Posterior cingulate gyrus (tissue), 11 donors: Measurements from ENCODE around the gene COL15A1.

Experiments
- DNase-seq, 10 donors: peaks; one replicate each; pipeline versions ENCODE4 v3.0.0 to v3.0.0-alpha.2; 2020 to 2021; ENCODE audit warnings: mixed read lengths in 3 of 10
- intact Hi-C: fragments of 100-400 bp; cut with DNase I; formaldehyde crosslinking; loops from one replicate; pipeline ENCODE4 v1.15.1; 2023

The COL15A1 gene

DNA sequence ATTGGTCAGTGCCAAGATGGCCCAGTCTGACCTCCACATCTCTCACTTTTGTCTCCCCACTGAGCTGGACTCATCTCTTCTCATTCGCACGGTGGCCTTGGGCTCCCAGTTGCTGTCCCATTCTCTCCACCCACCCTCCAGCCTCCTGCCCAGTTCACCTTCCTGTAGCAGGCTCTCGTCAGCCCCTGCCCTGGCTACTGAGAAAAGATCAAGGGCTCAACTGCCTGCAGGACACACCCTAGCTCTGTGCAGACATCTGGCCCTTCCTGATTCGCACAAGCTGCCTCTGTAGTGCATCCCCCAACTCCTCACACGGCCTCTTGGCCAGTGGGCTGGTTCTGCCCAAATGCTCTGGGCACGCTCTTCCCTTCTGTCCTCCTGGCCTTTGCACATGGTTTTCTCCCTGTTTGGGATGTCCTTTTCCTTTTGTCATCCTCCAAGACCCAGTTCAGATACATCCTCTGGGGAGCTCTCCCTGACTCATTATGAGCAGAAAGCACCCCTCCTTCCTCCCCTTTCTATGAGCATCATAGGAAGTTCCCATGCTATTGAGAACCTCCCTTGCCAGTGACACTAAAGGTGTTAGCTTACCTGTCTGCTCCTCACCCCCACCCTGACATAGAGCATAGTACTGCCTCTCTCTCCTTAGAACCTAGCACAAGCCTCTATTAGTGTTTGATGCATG lies 82.7 kb downstream of the COL15A1 start:
- intact Hi-C loops = no loop called here
- DNase-seq = peak in 1 of 10 donors; percentile 29

DNA sequence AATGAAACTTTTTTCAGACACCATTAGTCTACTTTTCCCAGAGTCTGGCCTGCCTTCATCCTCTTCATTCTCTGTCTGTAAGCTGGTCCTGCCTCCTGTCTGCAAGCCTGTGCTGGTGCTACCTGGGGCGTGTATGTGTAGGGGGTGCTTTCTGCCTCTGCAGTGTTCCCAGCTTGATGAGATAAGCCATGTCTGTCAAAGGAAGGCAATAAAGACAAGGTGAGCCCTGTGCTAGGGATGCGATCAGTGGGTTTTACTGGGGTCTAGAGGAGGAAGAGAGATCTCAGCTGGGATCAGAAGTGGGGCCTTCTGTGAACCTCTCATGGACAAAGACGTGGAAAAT lies 83.2 kb downstream of the COL15A1 start:
- intact Hi-C loops = no loop called here
- DNase-seq = peak in 1 of 10 donors; percentile 24

GRCh38 chr9:99027443-99027842 lies 83.7 kb downstream of the COL15A1 start:
- DNase-seq = no peak
- intact Hi-C loops = no loop called here

- no peak for DNase-seq
- intact Hi-C loops = no loop called here
Measured at GRCh38 chr9:99029083-99029645, 85.5 kb downstream of the COL15A1 start.

- DNase-seq = no peak
- intact Hi-C loops = no loop called here
Measured at GRCh38 chr9:99030092-99030511, 86.4 kb downstream of the COL15A1 start.

- intact Hi-C loops = no loop called here
- no peak for DNase-seq
Measured at GRCh38 chr9:99030610-99031109, 87.0 kb downstream of the COL15A1 start.

DNA sequence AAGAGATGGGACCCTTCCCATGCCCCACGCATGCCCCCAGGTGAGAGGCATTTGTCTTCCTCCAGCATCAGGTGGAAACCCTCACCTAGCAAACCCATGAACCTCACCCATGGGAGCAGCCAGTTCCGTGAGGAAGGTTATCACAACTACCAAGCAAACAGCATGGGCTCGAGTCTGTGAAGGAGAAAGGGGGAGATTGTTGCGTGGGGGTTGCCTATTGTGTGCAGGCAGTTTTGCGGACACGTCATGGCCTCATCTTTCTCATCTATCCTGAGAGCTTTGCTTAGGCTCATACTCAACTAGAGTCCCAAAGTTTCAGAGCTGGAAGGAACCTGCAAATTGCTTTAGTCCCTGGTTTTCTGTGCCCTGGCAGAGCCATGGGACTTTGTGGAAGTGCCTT lies 87.6 kb downstream of the COL15A1 start:
- DNase-seq = no peak
- intact Hi-C loops = no loop called here

- intact Hi-C loops = no loop called here
- DNase-seq = no peak
Measured at GRCh38 chr9:99031994-99032393, 88.3 kb downstream of the COL15A1 start.

DNA sequence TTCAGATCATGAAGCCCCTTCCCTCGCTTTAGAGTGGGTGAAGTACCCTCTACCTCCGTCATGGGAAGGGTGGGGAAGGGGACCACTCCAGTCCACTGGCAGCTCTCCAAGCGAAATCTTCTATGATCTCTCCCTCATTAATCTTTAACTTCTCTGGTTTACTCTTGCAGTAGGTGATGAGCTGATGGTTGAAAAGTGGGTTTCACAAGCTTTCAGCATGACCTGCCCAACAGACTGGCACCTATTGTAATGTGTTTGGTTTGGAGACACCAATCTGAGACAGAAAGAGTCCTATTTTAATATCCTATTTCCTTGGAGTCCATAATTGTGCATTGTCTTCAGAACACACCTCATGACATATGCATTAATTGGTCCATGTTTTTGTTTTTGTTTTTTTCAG lies 90.4 kb downstream of the COL15A1 start:
- DNase-seq = peak in 1 of 10 donors; percentile 1
- intact Hi-C loops = no loop called here

DNA sequence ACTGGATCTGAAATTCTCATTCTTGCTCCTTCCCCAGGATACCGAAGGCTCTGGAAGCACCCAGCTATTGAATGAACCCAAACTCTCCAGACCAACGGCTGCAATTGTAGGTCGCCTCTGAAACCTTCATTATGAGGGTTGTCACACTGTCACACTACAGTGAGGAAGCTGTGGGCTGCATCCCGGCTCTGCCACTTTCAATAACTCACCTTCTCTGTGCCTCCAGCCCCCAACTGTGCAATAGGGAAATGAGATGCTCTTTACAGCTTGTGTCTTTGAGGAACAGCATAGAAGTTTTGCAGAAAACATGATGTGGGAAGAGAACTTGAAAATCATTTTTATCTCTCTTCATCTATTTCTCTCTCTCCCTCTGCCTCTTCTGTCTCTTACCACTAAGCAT lies 91.6 kb downstream of the COL15A1 start:
- peak in 1 of 10 donors; percentile 2 for DNase-seq
- intact Hi-C loops = no loop called here

GRCh38 chr9:99037769-99038483 lies 94.2 kb downstream of the COL15A1 start:
- DNase-seq = peak in 1 of 10 donors; percentile 27
- intact Hi-C loops = no loop called here

- intact Hi-C loops = no loop called here
- peak in 1 of 10 donors; percentile 75 for DNase-seq
Measured at GRCh38 chr9:99038484-99038820, 94.7 kb downstream of the COL15A1 start.

GRCh38 chr9:99039505-99040182 lies 95.9 kb downstream of the COL15A1 start:
- DNase-seq = peak in 1 of 10 donors; percentile 48
- intact Hi-C loops = no loop called here

DNA sequence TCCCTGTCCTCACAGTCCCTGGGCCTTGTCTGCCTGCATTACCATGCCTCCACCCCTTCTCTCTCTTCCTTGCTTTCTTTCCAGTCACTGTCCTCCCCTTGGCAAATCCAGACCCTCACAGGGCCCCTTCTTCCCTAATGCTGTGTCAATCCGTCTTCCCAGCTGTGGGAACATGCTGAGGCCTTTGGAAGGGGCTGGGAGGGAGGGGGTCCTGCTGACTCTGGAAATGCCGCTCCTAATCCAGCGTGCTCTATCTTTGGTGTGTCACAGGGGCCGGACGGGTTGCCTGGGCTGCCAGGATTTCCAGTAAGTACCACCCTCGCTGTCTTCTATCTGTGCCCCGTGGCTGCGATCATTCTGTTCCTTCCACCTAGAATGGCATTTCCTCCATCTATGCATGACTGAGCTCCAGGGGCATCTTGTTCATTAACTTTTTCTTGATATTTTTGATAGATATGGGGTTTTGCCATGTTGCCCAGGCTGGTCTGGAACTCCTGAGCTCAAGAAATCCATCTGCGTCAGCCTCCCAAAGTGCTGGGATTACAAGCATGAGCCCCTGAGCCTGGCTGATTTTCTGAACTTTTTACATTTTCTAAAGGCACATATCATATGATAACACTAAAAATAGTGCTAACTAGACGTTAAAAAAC lies 96.7 kb downstream of the COL15A1 start:
- no peak for DNase-seq
- intact Hi-C loops = no loop called here

- DNase-seq = peak in 2 of 10 donors; percentile 19 to 25
Measured at GRCh38 chr9:99040911-99041582, 97.3 kb downstream of the COL15A1 start.

DNA sequence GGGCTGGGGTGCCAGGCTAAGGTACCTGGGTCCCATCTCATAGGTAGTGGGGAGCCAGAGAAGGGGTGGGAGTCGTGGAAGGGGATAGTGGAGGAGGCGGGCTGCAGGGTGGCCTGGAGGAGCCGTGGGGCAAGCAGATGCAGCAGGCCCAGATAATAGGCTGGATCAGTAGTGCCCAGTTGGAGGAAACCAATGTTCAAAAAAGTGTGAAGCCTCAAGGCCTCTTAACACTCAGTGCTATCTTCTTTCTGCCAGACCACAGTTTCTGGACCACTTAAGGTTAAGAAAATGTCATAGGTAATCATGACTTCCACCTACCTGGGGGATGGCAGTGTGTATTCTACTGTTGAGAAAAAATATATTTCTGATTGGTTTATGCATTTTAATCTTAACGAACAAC lies 97.9 kb downstream of the COL15A1 start:
- no peak for DNase-seq
- intact Hi-C loops = no loop called here

More at GRCh38 chr9:99040911-99041582, 97.3 kb downstream of the COL15A1 start:
- intact Hi-C loops = no loop called here

GRCh38 chr9:99042620-99043019 lies 98.9 kb downstream of the COL15A1 start:
- intact Hi-C loops = no loop called here
- DNase-seq = no peak

GRCh38 chr9:99044827-99045226 lies 101.1 kb downstream of the COL15A1 start:
- no peak for DNase-seq
- intact Hi-C loops = no loop called here

DNA sequence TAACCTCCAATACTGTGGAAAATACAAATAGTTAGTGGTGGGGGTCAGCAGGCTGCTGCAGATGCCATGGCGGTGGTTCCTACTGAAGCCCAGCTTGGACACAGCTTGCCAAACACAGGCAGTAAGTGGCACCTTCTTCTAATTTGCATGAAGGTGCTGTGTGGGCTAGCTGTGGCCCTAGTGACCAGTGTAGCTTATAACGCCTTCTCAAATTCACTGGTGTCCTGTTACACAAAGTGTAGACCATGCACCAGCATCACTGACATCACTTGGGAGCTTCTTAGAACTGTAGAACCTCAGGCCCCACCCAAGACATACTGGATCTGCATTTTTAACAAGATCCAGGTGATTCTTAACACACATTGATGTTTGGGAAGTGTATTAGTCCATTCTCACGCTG lies 102.4 kb downstream of the COL15A1 start:
- intact Hi-C loops = no loop called here
- DNase-seq = no peak

- no peak for DNase-seq
- intact Hi-C loops = no loop called here
Measured at GRCh38 chr9:99046542-99047071, 102.9 kb downstream of the COL15A1 start.
